GM12874 (cell line): ENCODE measurements around the gene SYNPO2L.

Experiments used
- TF ChIP-seq, protein P1 (sequence below): IDR thresholded peaks from 2 replicates; pipeline ENCODE4 v1.5.1; 2011; ENCODE audit warnings: low read depth, mild to moderate bottlenecking, control low read depth, low read length, moderate library complexity; ENCODE audit not compliant: insufficient read depth

Gene SYNPO2L

GRCh38 chr10:73628405-73628804 lies 27.4 kb downstream of the SYNPO2L start:
- TF ChIP-seq, protein P1, sequence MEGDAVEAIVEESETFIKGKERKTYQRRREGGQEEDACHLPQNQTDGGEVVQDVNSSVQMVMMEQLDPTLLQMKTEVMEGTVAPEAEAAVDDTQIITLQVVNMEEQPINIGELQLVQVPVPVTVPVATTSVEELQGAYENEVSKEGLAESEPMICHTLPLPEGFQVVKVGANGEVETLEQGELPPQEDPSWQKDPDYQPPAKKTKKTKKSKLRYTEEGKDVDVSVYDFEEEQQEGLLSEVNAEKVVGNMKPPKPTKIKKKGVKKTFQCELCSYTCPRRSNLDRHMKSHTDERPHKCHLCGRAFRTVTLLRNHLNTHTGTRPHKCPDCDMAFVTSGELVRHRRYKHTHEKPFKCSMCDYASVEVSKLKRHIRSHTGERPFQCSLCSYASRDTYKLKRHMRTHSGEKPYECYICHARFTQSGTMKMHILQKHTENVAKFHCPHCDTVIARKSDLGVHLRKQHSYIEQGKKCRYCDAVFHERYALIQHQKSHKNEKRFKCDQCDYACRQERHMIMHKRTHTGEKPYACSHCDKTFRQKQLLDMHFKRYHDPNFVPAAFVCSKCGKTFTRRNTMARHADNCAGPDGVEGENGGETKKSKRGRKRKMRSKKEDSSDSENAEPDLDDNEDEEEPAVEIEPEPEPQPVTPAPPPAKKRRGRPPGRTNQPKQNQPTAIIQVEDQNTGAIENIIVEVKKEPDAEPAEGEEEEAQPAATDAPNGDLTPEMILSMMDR, result no peak

GRCh38 chr10:73627300-73627699 lies 28.5 kb downstream of the SYNPO2L start:
- TF ChIP-seq, protein P1, result no peak

DNA sequence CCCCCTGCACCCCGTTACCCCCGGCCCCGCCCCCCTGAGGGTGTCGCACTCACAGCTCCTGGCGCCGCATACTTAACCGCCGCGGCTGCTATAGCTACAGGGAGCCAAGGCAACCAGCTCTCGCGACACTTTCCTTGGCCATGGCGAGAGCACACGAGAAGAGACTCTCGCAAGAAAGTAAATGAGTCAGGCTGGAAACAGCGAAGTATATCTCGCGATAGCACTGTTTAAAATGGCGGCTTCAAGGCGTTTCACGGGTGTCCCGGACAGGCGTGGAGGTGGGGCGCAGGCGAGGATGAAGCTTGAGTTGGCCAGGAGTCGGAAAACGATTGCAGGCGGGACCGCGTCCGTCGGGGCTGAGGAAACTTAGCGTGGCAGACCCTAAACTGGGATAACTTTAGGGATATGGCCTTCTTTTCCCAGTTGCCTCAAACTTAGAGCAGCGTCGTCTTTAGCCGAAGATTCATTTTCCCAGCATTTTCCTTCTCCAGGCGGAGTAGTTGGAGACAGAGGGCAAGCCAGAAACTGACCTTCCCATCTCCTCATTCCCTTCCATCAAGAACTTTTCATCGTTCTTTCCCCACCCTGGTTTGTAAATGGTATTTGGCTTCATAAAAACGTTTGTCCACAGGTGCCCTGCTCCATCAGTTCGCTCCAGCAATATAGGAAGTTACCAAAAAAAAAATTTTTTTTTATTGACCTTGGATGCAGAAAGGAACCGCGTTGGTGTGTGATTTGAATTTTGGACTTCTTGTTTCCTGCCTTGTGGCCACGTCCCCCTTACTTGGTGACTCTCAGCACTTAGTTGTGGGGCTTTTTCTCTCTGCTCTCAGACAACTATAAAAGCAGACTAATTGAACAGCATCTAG lies 29.7 kb downstream of the SYNPO2L start:
- TF ChIP-seq, protein P1, result no peak

GRCh38 chr10:73625004-73625883 lies 30.6 kb downstream of the SYNPO2L start:
- TF ChIP-seq, protein P1, result no peak

- TF ChIP-seq, protein P1, result no peak
Observed at GRCh38 chr10:73623056-73623455, 32.8 kb downstream of the SYNPO2L start.

GRCh38 chr10:73614720-73615119 lies 41.1 kb downstream of the SYNPO2L start:
- TF ChIP-seq, protein P1, result no peak

GRCh38 chr10:73609116-73609515 lies 46.7 kb downstream of the SYNPO2L start:
- TF ChIP-seq, protein P1, result no peak
